GM18868 (cell line): Measurements from ENCODE around the gene CNTNAP2.

ENCODE experiments used
- ATAC-seq: cut with Tn5 transposase; IDR thresholded peaks from one replicate; pipeline ENCODE4 v1.9.1; 2021; ENCODE audit warnings: mild to moderate bottlenecking, moderate library complexity; ENCODE audit not compliant: unreplicated experiment

The CNTNAP2 gene

GRCh38 chr7:146554556-146554955, 438.0 kb downstream of the CNTNAP2 start:
- no peak for ATAC-seq

- ATAC-seq: no peak
Observed at GRCh38 chr7:146557971-146558469, 441.4 kb downstream of the CNTNAP2 start.

- no peak for ATAC-seq
Observed at GRCh38 chr7:146565872-146566271, 449.3 kb downstream of the CNTNAP2 start.

GRCh38 chr7:146575903-146576302, 459.3 kb downstream of the CNTNAP2 start:
- ATAC-seq: no peak

GRCh38 chr7:146591976-146592375, 475.4 kb downstream of the CNTNAP2 start:
- ATAC-seq: no peak

- ATAC-seq: no peak
Observed at GRCh38 chr7:146606628-146607027, 490.0 kb downstream of the CNTNAP2 start.

- no peak for ATAC-seq
Observed at GRCh38 chr7:146619641-146620040, 503.0 kb downstream of the CNTNAP2 start.

GRCh38 chr7:146626912-146627311, 510.3 kb downstream of the CNTNAP2 start:
- no peak for ATAC-seq

- ATAC-seq: no peak
Observed at GRCh38 chr7:146635205-146636032, 518.8 kb downstream of the CNTNAP2 start.

- ATAC-seq: no peak
Observed at GRCh38 chr7:146636033-146636356, 519.4 kb downstream of the CNTNAP2 start.

- ATAC-seq: no peak
Observed at GRCh38 chr7:146636581-146636980, 520.0 kb downstream of the CNTNAP2 start.

GRCh38 chr7:146639291-146639690, 522.7 kb downstream of the CNTNAP2 start:
- ATAC-seq: no peak

- ATAC-seq: no peak
Observed at GRCh38 chr7:146641491-146641890, 524.9 kb downstream of the CNTNAP2 start.

GRCh38 chr7:146645383-146645976, 528.9 kb downstream of the CNTNAP2 start:
- no peak for ATAC-seq

- ATAC-seq: no peak
Observed at GRCh38 chr7:146647445-146647844, 530.8 kb downstream of the CNTNAP2 start.

GRCh38 chr7:146652176-146652575, 535.6 kb downstream of the CNTNAP2 start:
- no peak for ATAC-seq

- no peak for ATAC-seq
Observed at GRCh38 chr7:146654048-146654447, 537.4 kb downstream of the CNTNAP2 start.

- ATAC-seq: no peak
Observed at GRCh38 chr7:146655928-146656797, 539.6 kb downstream of the CNTNAP2 start.

GRCh38 chr7:146656988-146657387, 540.4 kb downstream of the CNTNAP2 start:
- no peak for ATAC-seq

- ATAC-seq: no peak
Observed at GRCh38 chr7:146658604-146659003, 542.0 kb downstream of the CNTNAP2 start.

- no peak for ATAC-seq
Observed at GRCh38 chr7:146659732-146660131, 543.1 kb downstream of the CNTNAP2 start.
